ENCODE measurements around the gene SLC6A4.

The SLC6A4 gene

GRCh38 chr17:30210901-30211300 lies 24.6 kb downstream of the SLC6A4 start:
- TF ChIP-seq POLR2AphosphoS5 (IDR thresholded peaks at IDR 0.05; ENCODE audit: low read depth, low read length) (no peak), TAF1 (IDR thresholded peaks at IDR 0.05; ENCODE audit: borderline replicate concordance, insufficient read depth, low read length) (no peak), SIN3A (IDR thresholded peaks at IDR 0.05; ENCODE audit: borderline replicate concordance, insufficient read depth, low read length) (no peak), FOXP2 (optimal IDR thresholded peaks at IDR 0.05; ENCODE audit: borderline replicate concordance, extremely low read depth, extremely low read length, insufficient read depth) (no peak), REST (IDR thresholded peaks at IDR 0.05; ENCODE audit: insufficient read depth in 1 of 2, low read depth in 2 of 2, low read length in 2 of 2) (no peak)

- TF ChIP-seq SIN3A (IDR thresholded peaks at IDR 0.05; ENCODE audit: borderline replicate concordance, insufficient read depth, low read length), result no peak
- no peak for TF ChIP-seq POLR2AphosphoS5 (IDR thresholded peaks at IDR 0.05; ENCODE audit: low read depth, low read length)
- TF ChIP-seq FOXP2 (optimal IDR thresholded peaks at IDR 0.05; ENCODE audit: borderline replicate concordance, extremely low read depth, extremely low read length, insufficient read depth), result no peak
- no peak for TF ChIP-seq REST (IDR thresholded peaks at IDR 0.05; ENCODE audit: insufficient read depth in 1 of 2, low read depth in 2 of 2, low read length in 2 of 2)
- no peak for TF ChIP-seq TAF1 (IDR thresholded peaks at IDR 0.05; ENCODE audit: borderline replicate concordance, insufficient read depth, low read length)
These were observed 25.1 kb downstream of the SLC6A4 start for GRCh38 chr17:30210366-30210765.

DNA sequence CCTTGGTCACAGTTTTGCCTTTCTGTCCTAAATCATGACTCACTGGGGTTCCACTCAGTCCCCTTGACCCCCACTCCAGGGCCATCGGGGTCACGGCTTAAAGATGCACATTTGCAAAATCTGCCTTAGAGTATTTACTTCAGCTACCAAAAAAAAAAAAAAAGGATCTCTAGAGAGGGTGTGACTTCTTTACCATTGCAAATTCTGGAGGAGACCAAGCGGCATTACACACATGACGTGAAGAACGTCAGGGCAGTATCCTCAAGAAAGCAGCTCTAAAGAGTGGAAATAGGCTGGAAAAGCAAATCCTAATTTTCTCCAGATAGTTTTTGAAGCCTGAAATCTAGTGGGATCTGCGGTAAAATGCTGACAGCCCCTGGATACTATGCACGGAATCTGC lies 25.6 kb downstream of the SLC6A4 start:
- no peak for TF ChIP-seq TAF1 (IDR thresholded peaks at IDR 0.05; ENCODE audit: borderline replicate concordance, insufficient read depth, low read length)
- no peak for TF ChIP-seq REST (IDR thresholded peaks at IDR 0.05; ENCODE audit: insufficient read depth in 1 of 2, low read depth in 2 of 2, low read length in 2 of 2)
- no peak for TF ChIP-seq POLR2AphosphoS5 (IDR thresholded peaks at IDR 0.05; ENCODE audit: low read depth, low read length)
- TF ChIP-seq FOXP2 (optimal IDR thresholded peaks at IDR 0.05; ENCODE audit: borderline replicate concordance, extremely low read depth, extremely low read length, insufficient read depth), result no peak
- TF ChIP-seq SIN3A (IDR thresholded peaks at IDR 0.05; ENCODE audit: borderline replicate concordance, insufficient read depth, low read length), result no peak

GRCh38 chr17:30208214-30208613 lies 27.3 kb downstream of the SLC6A4 start:
- TF ChIP-seq REST (IDR thresholded peaks at IDR 0.05; ENCODE audit: insufficient read depth in 1 of 2, low read depth in 2 of 2, low read length in 2 of 2) (no peak), POLR2AphosphoS5 (IDR thresholded peaks at IDR 0.05; ENCODE audit: low read depth, low read length) (no peak), SIN3A (IDR thresholded peaks at IDR 0.05; ENCODE audit: borderline replicate concordance, insufficient read depth, low read length) (no peak), TAF1 (IDR thresholded peaks at IDR 0.05; ENCODE audit: borderline replicate concordance, insufficient read depth, low read length) (no peak), FOXP2 (optimal IDR thresholded peaks at IDR 0.05; ENCODE audit: borderline replicate concordance, extremely low read depth, extremely low read length, insufficient read depth) (no peak)

GRCh38 chr17:30207655-30208054 lies 27.8 kb downstream of the SLC6A4 start:
- TF ChIP-seq SIN3A (IDR thresholded peaks at IDR 0.05; ENCODE audit: borderline replicate concordance, insufficient read depth, low read length) (no peak), POLR2AphosphoS5 (IDR thresholded peaks at IDR 0.05; ENCODE audit: low read depth, low read length) (no peak), FOXP2 (optimal IDR thresholded peaks at IDR 0.05; ENCODE audit: borderline replicate concordance, extremely low read depth, extremely low read length, insufficient read depth) (no peak), REST (IDR thresholded peaks at IDR 0.05; ENCODE audit: insufficient read depth in 1 of 2, low read depth in 2 of 2, low read length in 2 of 2) (no peak), TAF1 (IDR thresholded peaks at IDR 0.05; ENCODE audit: borderline replicate concordance, insufficient read depth, low read length) (no peak)
